ENCODE results near the gene ZNF853.
"Not testable (repeated sequence)": the region's sequence is repeated elsewhere in the genome, so short reads cannot be mapped to it uniquely, and the experiment has no call there.

Gene ZNF853

GRCh38 chr7:6652446-6653011, 37.1 kb downstream of the ZNF853 start:
- no peak for DNase-seq (ENCODE audit: low read depth, low spot score)

- no peak for DNase-seq (ENCODE audit: low read depth, low spot score)
Measured at GRCh38 chr7:6653071-6654003, 37.9 kb downstream of the ZNF853 start.

- no peak for DNase-seq (ENCODE audit: low read depth, low spot score)
Measured at GRCh38 chr7:6654113-6654841, 38.9 kb downstream of the ZNF853 start.

GRCh38 chr7:6654842-6655610, 39.6 kb downstream of the ZNF853 start:
- no peak for DNase-seq (ENCODE audit: low read depth, low spot score)

- no peak for DNase-seq (ENCODE audit: low read depth, low spot score)
Measured at GRCh38 chr7:6655636-6656385, 40.4 kb downstream of the ZNF853 start.

- DNase-seq (ENCODE audit: low read depth, low spot score): no peak
Measured at GRCh38 chr7:6656413-6656812, 41.0 kb downstream of the ZNF853 start.

- DNase-seq (ENCODE audit: low read depth, low spot score): no peak
Measured at GRCh38 chr7:6658618-6659345, 43.4 kb downstream of the ZNF853 start.

GRCh38 chr7:6670851-6671250, 55.4 kb downstream of the ZNF853 start:
- DNase-seq (ENCODE audit: low read depth, low spot score): not testable (repeated sequence)

Data from iPS DF 19.7 (cell line).